HG03039 (cell line): ENCODE measurements around the gene LRP8.

ENCODE experiments used
- ATAC-seq: cut with Tn5 transposase; IDR thresholded peaks from one replicate; pipeline ENCODE4 v1.9.1; 2021; ENCODE audit warnings: mild to moderate bottlenecking, moderate library complexity; ENCODE audit not compliant: unreplicated experiment

LRP8 gene

DNA sequence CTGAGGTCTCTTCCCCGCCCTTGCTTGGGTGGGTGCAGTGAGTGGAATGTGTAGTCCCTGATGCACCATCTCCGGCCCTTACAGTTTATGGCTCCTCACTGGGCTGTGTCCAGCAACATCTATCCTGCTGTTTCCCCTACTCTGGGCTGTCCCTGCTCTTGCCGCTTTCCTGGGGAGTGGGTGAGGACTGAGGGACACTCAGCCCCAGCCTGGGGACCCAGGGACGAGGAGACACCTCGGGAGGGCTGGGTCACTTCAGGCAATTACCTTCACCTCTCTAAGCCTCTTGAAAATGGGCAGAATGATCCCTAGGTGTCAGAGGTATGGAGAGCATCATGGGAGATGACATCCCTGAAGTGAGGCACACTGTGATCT is 13.6 kb upstream of the LRP8 start:
- ATAC-seq, result no peak

DNA sequence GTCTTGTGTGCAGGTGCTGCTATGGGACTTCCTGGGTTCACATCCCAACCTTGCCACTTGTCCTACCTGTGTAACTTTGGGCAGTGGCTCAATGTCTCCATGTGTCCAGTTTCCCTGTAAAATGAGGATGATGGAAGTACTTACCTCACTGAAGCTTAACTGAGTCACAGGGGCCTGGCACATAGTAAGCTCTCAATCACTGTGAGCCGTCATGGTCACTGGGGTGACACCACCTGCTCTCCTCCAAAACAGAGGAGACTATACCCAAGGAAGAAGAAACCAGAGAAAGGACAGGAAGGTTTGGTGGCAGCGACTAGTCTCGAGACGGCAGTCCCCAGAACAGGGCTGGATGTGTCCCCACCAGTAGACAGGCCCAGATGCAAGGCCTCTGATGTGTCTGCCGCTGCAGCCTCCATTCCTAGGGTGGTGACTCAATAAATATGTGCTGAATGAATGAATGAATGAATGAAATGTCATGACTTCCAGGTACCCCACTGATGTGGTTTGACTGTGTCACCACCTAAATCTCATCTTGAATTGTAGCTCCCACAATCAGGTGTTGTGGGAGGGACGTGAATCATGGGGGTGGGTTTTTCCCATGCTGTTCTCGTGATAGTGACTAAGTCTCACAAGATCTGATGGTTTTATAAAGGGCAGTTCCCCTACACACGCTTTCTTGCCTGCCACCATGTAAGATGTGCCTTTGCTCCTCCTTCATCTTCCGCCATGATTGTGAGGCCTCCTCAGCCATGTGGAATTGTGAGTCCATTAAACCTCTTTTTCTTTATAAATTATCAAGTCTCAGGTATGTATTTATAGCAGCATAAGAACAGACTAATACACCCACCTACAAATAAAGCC is 13.0 kb upstream of the LRP8 start:
- ATAC-seq, result no peak

DNA sequence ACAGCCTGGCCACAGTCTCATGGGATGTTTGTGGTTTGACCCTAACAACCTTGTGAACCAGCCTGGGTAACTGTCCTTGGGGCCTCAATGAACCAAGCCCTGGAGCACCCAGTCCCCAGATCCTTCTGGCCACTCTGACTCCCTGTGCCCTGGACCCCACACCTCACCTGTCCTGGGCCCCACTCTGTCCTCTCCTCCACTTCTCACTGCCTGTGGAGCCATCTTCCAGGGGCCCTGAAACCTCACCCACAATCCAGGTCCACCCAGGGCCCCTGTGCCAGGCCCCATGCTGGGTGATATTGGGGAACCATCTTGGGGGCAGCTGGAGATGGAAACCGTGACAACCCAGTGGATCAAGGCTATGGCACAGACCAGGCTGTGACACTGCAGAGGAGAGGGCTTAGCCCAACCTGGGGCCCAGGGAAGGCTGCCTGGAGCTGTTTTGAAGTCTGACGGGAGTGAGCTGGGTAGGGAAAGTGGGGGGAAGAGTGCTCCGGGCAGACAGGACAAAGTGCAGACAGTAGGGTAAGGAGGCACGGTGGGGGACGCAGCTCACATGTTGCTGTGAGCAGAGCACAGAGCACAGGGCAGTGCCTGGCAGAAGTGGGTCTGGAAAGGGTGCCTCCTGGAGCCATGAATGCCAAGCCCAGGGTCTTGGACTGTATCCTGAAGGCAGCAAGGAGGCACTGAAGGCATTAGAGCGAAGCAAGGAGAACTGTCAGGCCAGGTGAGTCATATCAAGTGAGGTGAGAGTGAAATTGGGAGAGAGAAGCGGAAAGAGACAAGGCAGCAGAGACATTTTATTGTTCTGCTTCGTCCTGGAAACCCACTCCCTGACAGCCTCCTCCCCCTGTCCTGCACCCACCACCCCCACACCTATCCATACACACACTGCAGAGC is 12.1 kb upstream of the LRP8 start:
- no peak for ATAC-seq

DNA sequence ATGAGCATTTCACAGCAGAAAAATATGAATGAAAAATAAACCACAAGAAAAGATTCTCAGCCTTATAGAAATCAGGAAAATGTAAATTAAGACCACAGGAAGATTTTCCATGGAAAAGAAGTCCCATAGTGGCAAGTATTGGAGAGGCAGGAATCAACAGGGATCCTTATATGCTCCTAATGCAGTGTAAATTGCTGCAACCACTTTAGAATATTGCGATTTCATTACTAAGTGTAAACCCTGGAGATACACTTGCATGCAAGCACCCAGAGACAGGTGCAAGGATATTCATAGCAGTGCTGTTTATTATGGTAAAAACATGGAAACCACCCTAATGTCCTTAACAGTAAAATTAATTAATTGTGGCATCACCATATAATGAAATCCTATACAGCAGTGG is 10.6 kb upstream of the LRP8 start:
- ATAC-seq, result no peak

DNA sequence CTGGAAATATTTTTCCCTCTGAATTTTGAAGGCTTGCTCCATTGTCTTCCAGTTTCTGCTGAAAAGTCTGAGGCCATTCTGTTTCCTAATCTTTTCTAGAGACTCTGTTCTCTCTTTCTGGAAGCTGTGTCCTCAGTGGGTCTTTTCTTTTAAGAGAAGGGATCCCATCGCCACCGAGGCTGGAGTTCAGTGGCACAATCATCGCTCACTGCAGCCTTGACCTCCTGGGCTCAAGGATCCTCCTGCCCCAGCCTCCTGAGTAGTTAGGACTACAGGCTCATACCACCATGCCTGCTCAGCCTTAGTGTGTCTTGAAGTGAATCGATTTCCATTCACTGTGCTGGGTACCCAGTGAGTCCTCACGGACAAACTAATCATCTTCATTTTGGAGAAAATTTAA is 9.6 kb upstream of the LRP8 start:
- ATAC-seq, result no peak

DNA sequence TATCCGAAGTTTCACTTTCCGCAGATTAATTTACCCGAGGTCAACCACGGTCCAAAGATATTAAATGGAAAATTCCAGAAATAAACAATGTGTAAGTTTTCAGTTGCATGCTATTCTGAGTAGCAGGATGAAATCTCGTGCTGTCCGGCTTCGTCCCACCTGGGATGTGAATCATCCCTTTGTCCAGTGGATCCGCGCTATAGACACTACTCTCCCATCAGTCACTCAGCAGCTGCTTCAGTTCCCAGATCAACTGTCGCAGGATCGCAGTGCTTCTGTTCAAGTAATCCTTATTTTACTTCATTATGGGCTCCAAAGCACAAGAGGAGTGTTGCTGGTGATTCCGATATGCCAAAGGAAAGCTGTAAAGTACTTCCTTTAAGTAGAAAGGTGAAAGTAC is 8.3 kb upstream of the LRP8 start:
- no peak for ATAC-seq

DNA sequence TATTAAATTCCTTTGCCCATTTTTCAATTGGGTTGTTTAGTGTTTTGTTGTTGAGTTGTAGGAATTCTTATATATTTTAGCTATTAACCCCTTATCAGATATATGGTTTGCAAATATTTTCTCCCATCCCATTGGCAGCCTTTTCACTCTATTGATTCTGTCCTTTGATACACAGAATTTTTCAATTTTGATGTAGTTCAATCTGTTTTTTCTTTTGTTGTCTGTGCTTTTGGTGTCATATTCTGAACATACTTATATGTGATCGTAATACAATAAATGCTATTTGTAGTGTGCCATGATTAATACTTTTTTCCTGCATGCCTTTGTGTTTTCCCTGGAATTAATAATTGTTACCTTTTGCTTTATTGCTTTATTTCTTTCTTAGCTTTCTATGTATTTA is 7.8 kb upstream of the LRP8 start:
- no peak for ATAC-seq

DNA sequence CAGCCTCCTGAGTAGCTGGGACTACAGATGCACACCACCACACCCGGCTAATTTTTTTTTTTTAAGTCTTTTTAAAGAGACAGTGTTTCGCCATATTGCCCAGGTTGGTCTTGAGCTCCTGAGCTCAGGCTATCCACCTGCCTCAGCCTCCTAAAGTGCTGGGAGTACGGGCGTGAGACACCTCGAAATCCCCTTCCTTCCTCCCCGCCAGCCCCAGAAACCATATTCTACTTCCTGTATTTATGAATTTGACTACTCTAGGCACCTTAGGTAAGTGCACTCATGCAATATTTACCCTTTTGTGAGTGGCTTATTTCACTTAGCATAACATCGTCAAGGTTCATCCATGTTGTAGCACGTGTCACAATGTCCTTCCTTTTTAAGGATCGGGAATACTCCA is 6.9 kb upstream of the LRP8 start:
- ATAC-seq, result no peak

DNA sequence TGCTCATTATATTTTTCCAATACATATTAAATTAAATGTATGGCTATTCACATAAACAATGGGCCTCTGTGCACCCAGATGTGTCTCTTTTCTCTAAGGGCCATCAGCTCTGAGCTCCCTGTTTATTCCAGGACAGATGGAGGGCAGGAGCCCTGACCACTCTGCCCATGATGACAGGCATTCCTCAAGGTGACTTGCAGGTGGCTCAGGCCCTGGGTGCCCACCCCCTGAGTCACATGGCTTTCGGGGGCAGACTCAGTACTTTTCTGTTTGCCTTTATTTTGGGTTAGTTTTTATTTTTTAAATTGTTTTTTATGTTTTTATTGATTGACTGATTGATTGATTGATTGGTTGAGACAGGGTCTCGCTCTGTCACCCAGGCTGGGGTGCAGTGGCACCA is 6.4 kb upstream of the LRP8 start:
- ATAC-seq, result no peak

DNA sequence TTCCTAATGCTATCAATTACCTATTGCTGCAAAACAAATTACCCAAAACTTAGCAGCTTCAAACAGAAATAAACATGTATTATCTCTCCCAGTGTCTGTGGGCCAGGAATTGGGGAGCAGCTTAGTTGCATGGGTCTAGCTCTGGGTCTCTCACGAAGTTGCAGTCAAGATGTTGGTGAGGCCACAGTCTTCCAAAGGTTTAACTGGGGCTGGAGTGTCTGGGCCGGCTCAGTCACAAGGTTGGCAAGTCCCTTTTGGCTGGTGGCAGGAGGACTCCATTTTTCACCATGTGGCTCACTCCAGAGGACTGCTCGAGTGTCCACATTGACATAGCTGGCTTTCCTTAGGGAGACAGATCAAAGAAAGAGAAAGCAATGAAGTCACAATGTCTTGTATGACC is 5.0 kb upstream of the LRP8 start:
- no peak for ATAC-seq

DNA sequence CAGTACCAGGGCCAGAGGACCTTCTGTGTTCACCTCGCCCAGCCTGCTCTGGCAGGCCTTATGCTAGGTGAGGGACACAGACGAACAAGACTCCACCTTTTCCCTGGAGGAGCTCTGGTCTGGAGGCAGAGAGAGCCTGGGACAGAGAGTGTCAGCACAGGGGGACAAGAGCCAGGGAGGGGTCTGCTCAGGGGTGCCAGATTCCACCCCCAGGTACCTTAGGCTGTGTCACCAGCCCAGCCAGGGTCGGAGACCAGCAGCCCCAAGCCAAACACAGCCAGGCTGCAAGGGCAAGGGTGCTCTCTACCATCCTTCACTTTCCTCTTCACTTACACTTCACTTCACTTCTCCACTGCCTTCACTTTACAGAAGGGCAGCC is 4.3 kb upstream of the LRP8 start:
- ATAC-seq, result no peak

DNA sequence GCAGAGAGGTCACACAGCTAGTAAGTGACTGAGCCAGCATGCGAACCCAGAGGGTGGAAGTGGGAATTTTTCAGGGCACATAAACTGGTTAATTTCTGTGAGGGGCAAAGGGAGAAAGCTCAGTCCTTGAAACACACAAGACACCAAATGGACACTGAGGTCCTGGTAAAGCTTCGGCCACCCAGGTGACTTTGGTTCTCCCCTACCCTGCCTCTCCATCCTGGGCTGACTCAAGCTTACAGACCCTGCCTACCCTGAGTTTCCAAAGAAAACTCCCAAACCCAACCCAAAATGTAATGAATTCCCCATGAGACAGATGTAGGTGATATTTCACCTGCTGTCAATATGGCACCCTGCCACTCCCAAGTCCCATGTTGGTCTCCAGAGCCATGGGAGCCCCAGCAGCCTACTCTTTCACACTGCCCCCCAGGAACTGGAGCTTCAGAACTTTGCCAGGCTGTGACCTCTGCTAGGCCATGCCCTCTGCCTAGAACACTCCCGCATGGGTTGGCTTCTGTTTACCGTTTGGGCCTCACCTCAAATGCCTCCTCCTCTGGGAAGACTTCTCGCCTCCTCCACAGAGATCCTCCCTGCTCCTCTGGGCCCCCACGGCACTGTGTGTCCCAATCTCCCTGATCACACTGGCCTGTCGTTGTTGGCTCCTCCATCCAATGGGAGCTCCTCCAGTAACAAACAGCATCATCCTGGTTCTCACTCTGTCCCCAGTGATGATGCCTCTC is 3.7 kb upstream of the LRP8 start:
- no peak for ATAC-seq

DNA sequence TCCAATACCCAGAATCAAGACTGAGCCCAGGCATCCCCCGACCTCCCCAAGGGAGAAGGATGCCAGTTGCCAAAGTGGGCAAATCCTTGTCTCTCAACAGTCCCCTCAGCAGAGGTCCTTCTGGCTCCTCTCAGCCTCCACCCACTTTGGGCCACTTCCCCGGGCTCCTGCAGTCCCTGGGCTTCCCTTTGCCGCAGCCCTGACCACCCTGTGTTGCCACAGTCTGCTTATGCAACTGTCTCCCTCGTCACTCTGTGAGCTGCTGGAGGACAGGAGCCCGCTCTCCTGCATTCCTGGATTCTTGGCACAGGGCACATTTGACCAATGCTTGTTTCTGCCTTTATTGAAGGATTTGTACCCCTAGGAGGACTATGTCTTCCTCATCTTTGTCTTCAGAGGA is 2.9 kb upstream of the LRP8 start:
- ATAC-seq, result no peak

DNA sequence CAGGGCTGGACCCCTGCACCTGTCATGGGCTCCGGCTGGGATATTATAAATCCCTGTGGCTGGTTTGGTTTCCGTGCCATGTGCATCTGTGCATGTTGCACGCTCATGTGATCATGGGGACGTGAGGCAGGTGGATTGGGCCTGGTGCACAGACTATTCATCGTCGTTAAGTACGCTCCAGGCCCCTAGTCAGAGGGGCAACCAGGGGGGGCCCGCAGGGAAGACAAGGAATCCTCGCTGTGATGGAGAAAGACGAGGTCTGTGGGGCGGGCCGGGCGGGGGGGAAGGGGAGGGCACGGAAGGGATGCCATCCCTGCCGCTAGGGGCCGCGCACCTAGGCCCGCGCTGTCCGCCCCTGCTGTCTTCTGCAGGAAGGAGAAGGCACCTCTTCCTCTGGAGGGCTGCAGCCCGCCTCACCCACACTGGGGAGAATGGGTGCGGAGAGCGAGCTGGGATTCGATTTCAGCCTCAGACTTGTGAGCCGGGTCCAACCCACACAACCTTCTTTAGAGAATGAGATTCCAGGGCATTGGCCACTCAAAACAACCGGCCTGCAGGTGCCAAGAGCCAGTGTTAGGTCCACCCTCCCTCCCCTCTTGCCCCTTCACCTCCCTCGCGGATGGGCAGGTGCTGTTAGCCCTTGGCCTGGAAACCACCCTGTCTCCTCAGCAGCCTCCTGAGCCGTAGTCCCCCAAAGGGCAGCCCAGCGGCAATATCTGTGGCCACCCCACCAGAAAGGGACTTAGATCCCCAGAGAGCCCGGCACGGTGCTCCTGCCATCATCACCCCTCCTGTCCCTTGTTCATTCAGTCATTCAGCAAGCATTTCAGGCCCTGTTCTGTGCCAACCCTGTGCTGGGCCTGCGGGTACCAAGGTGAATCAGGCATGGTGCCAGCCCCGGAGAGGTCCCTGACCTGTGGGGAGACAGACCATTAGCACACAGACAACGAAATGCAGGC is 950 bp upstream of the LRP8 start:
- no peak for ATAC-seq

DNA sequence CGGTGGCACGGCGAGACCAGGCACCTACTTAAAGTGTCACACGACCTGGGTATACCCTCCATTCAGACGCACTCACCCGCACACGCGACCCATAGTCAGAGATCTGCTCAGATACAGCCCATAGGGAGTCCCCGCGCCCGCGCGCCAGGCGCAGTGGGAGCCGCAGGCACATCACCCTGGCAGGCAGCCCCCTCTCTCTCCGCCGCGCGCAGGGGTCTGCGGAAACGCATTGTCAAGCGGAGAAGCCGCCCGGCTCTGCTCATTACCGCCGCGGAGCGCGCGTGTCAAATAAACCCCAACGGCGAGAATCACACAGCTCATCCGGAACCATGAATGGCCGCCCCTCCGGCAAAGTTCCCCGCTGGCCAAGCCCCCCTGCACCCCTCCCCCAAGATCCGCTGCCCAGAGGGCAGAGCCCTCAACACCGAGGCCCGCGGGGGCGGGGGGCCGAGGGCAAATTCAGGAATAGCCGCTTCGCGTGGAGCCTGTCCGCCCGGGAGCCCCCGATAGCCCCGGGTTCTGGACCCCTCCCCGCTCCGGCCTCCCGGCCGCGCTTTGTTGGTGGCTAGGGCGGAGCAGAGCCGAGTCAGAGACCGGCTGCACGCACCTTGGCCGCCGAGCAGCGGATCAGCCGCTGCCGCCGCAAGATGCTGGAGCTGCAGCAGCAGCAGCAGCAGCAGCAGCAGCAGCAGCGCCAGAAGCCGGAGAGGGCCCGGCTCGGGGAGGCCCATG is 522 bp downstream of the LRP8 start:
- no peak for ATAC-seq

DNA sequence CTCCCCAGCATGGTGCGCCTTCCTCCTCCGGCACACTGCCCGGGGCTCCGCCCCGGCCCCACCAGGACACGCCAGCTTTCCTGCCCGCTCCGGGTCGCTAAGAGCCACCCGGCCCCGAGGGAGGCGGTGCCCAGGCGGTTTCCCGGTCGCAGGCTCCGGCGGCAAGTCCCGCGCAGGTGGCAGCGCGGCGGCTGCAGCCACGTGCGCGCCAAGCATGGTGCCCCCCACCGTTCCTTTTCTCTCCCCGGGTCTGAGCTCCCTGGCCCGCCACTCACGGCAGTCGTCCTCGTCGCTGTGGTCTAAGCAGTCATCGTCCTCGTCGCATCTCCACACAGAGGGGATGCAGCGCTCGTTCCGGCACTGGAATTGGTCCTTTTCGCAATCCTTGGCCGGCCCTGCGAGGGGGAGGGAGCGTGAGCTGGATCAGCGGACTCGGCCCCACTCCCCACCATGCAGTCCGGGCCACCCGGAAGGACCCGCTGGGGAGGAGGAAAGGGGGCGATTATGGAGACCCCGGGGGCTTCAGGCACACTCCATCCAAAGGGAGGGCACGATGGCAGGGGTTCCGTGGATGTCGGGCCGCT is 1.2 kb downstream of the LRP8 start:
- ATAC-seq, result peak; percentile 20

DNA sequence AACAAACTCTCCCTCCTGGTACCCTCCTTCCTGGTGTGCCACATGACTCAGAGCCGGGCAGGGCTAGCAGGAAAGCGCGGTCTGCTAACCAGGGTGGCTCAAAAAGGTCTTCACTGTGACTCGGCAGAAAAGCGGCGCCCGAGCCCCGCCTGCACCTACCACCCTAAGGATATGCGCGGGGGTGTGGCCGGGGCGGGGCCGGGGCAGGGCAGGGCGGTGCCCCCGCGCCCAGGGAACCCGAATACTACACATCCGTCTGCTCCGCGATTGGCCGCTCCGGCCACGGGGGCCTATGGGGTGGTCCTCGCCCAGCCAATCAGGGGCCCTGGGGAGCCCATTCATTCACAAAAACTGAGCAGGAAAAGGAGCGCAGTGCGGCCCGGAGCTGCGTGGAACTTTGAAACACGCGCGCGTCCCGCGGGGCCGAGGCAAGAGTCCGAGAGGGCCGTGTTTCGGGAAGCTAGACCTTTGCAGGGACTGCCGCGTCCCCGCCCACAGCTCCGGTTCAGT is 1.7 kb downstream of the LRP8 start:
- ATAC-seq, result peak; percentile 79

DNA sequence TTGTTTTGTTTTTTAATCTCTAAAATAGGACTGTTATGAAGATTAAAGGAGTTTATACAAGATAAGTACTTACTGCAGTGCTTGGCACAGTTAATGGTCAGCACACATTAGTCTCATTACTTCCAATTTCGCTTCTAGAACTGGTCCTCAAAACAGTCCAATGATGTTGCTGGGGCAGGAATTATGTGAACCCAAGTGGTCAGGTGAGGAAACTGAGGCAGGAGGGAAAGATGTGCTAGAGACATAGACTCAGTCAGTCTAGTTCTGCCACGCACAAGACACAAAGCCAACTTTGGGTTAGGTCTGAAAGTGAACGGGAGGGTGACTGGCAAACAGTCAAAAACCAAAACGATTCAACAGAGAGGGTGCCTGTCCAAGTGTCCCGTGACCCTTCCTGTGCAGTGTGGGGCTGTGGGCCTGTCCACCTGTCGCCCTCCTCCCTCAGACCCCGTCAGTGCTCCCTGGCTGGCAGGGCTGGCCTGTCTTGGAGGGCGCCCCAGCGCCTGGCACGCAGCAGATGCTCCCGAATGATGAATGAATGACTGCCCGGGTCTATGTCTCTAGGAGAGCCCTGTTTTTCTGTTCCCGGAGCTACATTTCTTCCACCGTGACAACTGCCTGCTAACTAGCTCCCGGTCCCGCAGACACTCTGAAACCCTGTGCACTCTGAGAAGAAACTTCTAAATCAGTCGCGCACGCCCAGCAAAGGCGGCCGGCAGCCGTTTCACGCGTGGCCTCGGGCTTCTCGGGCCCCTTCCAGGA is 2.4 kb downstream of the LRP8 start:
- ATAC-seq, result no peak
